ENCODE measurements around the gene HBD.

GRCh38 chr11:5224538-5225479 lies 9.5 kb downstream of the HBD start:
- TF ChIP-seq CTCF (IDR thresholded peaks at IDR 0.05) (no peak), POLR2A (IDR thresholded peaks at IDR 0.05) (no peak)

Data from heart left ventricle (tissue), 13 donors.